KOPT-K1 (cell line): ENCODE results near the gene COMMD10.

Experiments
- H3K27ac ChIP-seq: fragments of 200-600 bp; sonication (generic); 2 replicates; pipeline ENCODE4 v1.5.1; 2016; ENCODE audit warnings: antibody characterized with exemption, mild to moderate bottlenecking, low read depth, low read length; ENCODE audit not compliant: poor library complexity, severe bottlenecking
- H3K36me3 ChIP-seq: fragments of 200-600 bp; sonication (generic); 2 replicates; pipeline ENCODE4 v1.5.1; 2017; ENCODE audit warnings: antibody characterized with exemption, mild to moderate bottlenecking, low read length, moderate library complexity; ENCODE audit not compliant: insufficient read depth
- H3K9me3 ChIP-seq: fragments of 200-600 bp; sonication (generic); 2 replicates; pipeline ENCODE4 v1.5.1; 2017; ENCODE audit warnings: antibody characterized with exemption, low read length, mild to moderate bottlenecking; ENCODE audit not compliant: insufficient read depth, poor library complexity, severe bottlenecking

The COMMD10 gene

GRCh38 chr5:116142495-116142894 is 57.7 kb downstream of the COMMD10 start:
- Histone ChIP-seq H3K27ac (no peak overlapping the region), H3K36me3 (no peaks in the 10 kb centered on the region), H3K9me3 (no peaks in the 10 kb centered on the region)

GRCh38 chr5:116144103-116144502 is 59.3 kb downstream of the COMMD10 start:
- Histone ChIP-seq H3K27ac (no peak overlapping the region), H3K9me3 (peaks cover 6% of the 10 kb centered on the region), H3K36me3 (no peaks in the 10 kb centered on the region)

- Histone ChIP-seq H3K9me3 (peaks cover 6% of the 10 kb centered on the region), H3K27ac (no peak overlapping the region), H3K36me3 (no peaks in the 10 kb centered on the region)
These were observed 60.2 kb downstream of the COMMD10 start for GRCh38 chr5:116144991-116145390.

- peaks cover 6% of the 10 kb centered on the region for H3K9me3 ChIP-seq
- H3K36me3 ChIP-seq: no peaks in the 10 kb centered on the region
- no peak overlapping the region for H3K27ac ChIP-seq
These were observed 60.6 kb downstream of the COMMD10 start for GRCh38 chr5:116145416-116145815.

DNA sequence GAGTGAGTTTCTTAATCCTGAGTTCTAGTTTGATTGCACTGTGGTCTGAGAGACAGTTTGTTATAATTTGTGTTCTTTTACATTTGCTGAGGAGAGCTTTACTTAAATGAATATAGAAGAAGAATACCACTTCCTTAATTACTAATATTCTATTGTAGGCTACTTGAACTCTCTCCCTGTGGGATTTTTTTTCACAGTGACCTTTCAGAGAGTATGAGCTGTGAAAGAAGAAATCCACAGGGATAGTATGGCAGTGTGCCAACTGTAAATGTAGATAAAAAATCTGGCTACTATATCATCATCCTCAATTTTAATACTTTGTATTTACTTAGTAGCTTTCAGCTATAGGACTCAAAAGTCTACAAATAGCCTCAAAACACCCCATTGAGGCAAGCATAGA is 67.3 kb downstream of the COMMD10 start:
- no peaks in the 10 kb centered on the region for H3K36me3 ChIP-seq

GRCh38 chr5:116153687-116154174 is 68.9 kb downstream of the COMMD10 start:
- no peak overlapping the region for H3K27ac ChIP-seq
- H3K36me3 ChIP-seq: no peaks in the 10 kb centered on the region
- H3K9me3 ChIP-seq: no peaks in the 10 kb centered on the region

More for the DNA sequence above, 67.3 kb downstream of the COMMD10 start:
- no peak overlapping the region for H3K27ac ChIP-seq
- peaks cover 6% of the 10 kb centered on the region for H3K9me3 ChIP-seq

DNA sequence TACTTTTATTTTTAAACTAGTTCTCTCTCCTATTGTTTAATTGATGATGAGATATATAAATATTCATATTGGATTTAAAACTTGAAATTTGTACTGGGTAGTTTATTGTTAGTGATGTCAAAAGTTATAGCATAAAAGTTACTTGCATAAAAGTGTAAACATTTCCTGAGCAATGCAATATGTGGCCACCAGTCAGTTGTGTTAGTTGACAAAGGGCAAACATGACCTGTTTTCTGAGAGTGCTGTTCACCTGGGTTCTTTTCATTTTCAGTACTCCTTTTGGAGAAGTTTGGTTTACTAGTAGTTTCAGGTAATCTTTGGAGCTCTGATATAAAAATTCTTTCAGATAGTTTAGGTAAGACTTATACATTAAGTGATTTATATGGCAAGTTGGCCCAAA is 69.4 kb downstream of the COMMD10 start:
- Histone ChIP-seq H3K27ac (no peak overlapping the region), H3K36me3 (no peaks in the 10 kb centered on the region), H3K9me3 (no peaks in the 10 kb centered on the region)

DNA sequence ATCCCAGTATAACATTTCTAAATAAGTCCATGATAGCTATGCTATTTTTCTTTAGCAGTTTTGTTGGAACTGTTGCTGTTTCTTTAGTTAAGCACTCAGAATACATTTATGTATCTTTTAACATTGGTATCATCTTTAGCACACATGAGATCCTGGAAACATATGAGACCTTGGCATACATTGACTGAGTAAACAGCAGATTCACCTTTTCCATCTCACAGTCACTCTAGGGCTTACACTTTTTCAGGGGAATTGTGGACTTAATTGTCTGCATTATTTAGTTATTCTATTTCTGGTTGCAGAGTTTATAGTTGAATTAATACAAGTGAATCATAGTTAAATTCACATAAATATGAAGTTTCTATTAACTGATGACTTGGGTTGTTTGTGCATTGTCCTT is 70.1 kb downstream of the COMMD10 start:
- Histone ChIP-seq H3K27ac (no peak overlapping the region), H3K36me3 (no peaks in the 10 kb centered on the region), H3K9me3 (no peaks in the 10 kb centered on the region)

DNA sequence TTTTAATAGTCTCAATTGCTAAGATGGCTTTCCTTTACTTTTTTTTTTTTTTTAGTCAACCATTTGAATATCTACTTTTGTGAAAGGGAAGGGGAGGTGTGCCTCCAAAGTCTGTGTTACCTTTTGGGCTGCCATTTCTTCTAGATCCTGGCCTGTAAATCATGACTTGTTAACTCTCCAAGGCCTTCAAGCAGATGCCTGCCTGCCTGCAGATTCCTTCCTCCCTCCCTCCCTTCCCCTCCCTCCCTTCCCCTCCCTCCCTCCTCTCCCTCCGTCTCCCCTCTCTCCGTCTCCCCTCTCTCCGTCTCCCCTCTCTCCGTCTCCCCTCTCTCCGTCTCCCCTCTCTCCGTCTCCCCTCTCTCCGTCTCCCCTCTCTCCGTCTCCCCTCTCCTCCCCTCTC is 73.1 kb downstream of the COMMD10 start:
- Histone ChIP-seq H3K27ac (no peak overlapping the region), H3K9me3 (no peaks in the 10 kb centered on the region), H3K36me3 (no peaks in the 10 kb centered on the region)

DNA sequence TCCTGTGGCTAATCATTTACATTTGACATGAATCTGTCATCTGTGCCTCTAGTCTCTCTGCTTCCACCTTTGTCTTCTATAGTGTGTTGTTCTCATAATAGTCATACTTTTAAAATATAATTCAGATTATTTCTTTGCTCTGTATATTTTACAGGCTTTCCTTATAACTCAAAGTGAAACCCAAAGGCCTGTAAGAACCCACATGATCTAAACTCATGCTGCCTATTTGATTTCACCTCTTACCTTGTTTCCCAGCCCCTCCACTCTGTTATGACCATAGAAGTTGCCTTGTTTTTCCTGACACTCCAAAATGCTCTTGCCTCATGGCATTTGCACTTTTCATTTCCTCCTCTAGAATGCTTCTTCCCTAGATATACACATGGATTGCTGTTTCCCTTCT is 74.2 kb downstream of the COMMD10 start:
- Histone ChIP-seq H3K36me3 (no peaks in the 10 kb centered on the region), H3K9me3 (no peaks in the 10 kb centered on the region), H3K27ac (no peak overlapping the region)

DNA sequence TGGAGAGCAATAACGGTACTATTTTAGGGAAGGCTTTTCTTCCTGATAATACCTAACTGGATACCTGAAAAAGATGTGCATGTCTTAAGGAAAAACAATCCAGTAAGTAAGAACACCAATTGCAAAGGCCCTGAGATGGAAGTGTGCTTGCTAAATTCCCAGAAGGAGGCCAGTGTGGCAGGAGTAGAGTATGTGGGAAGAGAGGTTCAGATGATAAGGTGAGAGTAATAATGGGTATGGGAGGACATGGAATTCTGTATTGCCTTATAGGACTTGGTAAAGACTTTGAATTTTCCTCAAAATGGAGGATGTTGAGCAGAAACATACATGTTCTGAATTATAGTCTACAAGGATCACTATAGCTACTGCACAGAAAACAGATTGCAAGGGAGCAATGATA is 89.3 kb downstream of the COMMD10 start:
- H3K9me3 ChIP-seq: no peaks in the 10 kb centered on the region
- H3K36me3 ChIP-seq: no peaks in the 10 kb centered on the region
- no peak overlapping the region for H3K27ac ChIP-seq

DNA sequence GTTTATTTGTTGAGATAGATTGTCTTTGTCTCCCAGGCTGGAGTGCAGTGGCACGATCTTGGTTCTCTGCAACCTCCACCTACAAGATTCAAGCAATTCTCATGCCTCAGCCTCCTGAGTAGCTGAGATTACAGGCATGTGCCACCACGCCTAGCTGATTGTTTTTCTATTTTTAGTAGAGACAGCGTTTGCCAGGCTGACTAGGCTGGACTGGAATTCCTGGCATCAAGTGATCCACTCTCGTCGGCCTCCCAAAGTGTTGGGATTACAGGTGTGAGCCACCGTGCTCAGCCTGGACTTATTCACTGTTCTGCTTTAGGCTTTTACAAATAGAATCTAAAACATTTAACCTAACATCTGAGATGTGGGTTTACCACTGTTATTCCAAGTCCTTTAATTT is 91.3 kb downstream of the COMMD10 start:
- no peak overlapping the region for H3K27ac ChIP-seq
- H3K36me3 ChIP-seq: no peaks in the 10 kb centered on the region
- no peaks in the 10 kb centered on the region for H3K9me3 ChIP-seq

- Histone ChIP-seq H3K9me3 (no peaks in the 10 kb centered on the region), H3K36me3 (no peaks in the 10 kb centered on the region), H3K27ac (no peak overlapping the region)
These were observed 94.1 kb downstream of the COMMD10 start for GRCh38 chr5:116178925-116179324.

DNA sequence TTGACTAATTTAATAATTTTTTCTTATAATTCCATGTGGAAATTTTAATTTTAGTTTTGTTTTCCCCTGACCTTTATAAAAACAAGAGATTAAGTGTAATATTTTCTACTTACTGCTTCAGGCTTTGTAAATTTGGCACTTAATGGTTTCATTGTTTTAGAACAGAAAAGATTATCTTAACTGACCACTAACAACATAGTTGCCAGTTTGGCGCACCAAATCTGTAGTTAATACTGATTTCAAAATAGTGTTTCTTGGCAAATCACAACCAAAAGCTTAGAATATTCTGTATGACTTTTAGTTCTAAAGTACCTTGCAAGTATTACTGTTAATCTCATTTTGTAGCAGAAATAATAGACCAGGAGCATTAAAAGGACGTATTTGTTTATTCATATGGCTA is 124.3 kb downstream of the COMMD10 start:
- H3K9me3 ChIP-seq: no peaks in the 10 kb centered on the region
- no peaks in the 10 kb centered on the region for H3K36me3 ChIP-seq
- H3K27ac ChIP-seq: no peak overlapping the region

DNA sequence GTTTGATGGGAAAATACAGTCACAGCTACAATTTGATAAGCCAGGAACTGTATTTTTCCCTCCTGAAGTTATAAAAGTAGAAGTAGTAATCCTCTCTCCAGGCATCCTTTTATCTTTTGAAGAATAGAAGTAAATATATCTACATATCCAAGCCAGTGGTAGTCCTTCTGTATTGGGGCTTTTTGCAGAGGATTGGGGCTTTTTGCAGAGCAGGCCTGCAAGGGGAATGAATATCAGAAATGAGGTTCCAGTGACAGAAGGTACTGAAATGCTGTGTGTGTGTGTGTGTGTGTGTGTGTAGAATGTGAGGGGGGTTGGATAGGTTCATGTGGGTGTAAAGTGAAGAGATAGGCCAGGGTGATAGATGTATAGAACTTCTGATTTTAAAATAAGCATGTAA is 127.4 kb downstream of the COMMD10 start:
- Histone ChIP-seq H3K36me3 (no peaks in the 10 kb centered on the region), H3K27ac (no peak overlapping the region), H3K9me3 (no peaks in the 10 kb centered on the region)

GRCh38 chr5:116216246-116216645 is 131.4 kb downstream of the COMMD10 start:
- H3K9me3 ChIP-seq: no peaks in the 10 kb centered on the region
- no peaks in the 10 kb centered on the region; the same call in 1 of the 2 replicates for H3K36me3 ChIP-seq

More at GRCh38 chr5:116216246-116216645, 131.4 kb downstream of the COMMD10 start:
- no peak overlapping the region for H3K27ac ChIP-seq
